Activated CD8-positive, alpha-beta T cell treated with anti-CD3 and anti-CD28 coated beads for 36 hours (primary cell): Measurements from ENCODE around the gene TAC3. TPM values are rescaled to one million over a fixed set of nuclear protein-coding genes. Genes with fewer than 3 reads are reported as not detected.
"Not testable (repeated sequence)": the region's sequence is repeated elsewhere in the genome, so short reads cannot be mapped to it uniquely, and the experiment has no call there.

ENCODE experiments used
- ATAC-seq: fragments of 200-7000 bp; cut with Tn5 transposase; one replicate; pipeline ENCODE4 v1.10.0; 2021; ENCODE audit warnings: mild to moderate bottlenecking, moderate library complexity
- CTCF ChIA-PET: fragments of 350-600 bp; sonication (Branson Sonifier 250); formaldehyde crosslinking; loops from one replicate; lab custom pipeline; 2021; ENCODE audit warnings: antibody characterized with exemption; lab: Charles Lee
- POLR2A ChIA-PET: fragments of 350-600 bp; sonication (Branson Sonifier 250); formaldehyde crosslinking; loops from one replicate; lab custom pipeline; 2021; ENCODE audit warnings: antibody characterized with exemption; lab: Charles Lee
- DNase-seq: peaks from one replicate; pipeline ENCODE4 v3.0.0-alpha.2; 2020
- H3K27ac Mint-ChIP-seq: one replicate; pipeline ENCODE4 v1.8.0; 2021; ENCODE audit warnings: mild to moderate bottlenecking, mixed read lengths
- H3K27me3 Mint-ChIP-seq: one replicate; pipeline ENCODE4 v1.8.0; 2021; ENCODE audit warnings: mixed read lengths
- H3K36me3 Mint-ChIP-seq: one replicate; pipeline ENCODE4 v1.8.0; 2021; ENCODE audit warnings: low read depth, mixed read lengths
- H3K4me1 Mint-ChIP-seq: one replicate; pipeline ENCODE4 v1.8.0; 2021; ENCODE audit warnings: low read depth, mixed read lengths
- H3K4me3 Mint-ChIP-seq: one replicate; pipeline ENCODE4 v1.8.0; 2021; ENCODE audit warnings: mild to moderate bottlenecking, moderate library complexity, mixed read lengths
- H3K9me3 Mint-ChIP-seq: one replicate; pipeline ENCODE4 v1.8.0; 2021; ENCODE audit warnings: mixed read lengths
- intact Hi-C: fragments of 100-400 bp; cut with micrococcal nuclease; formaldehyde crosslinking; loops from one replicate; pipeline ENCODE4 v1.10.0; 2022
- total RNA-seq, 2 experiments: library from RNA; stranded (reverse); gene quantifications; one replicate each; pipeline ENCODE4 v1.2.3, GENCODE V29; 2021

TAC3 gene
- total RNA-seq, 2 experiments from 2014 or later, result 0.34 to 0.54 TPM

DNA sequence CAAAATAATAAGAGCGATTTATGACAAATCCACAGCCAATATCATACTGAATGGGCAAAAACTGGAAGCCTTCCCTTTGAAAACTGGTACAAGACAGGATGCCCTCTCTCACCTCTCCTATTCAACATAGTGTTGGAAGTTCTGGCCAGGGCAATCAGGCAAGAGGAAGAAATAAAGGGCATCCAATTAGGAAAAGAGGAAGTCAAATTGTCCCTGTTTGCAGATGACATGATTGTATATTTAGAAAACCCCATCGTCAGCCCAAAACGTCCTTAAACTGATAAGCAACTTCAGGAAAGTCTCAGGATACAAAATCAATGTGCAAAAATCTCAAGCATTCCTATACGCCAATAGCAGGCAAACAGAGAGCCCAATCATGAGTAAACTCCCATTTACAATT, 54.1 kb downstream of the TAC3 start:
- H3K27me3 Mint-ChIP-seq, H3K9me3 Mint-ChIP-seq, H3K27ac Mint-ChIP-seq, CTCF ChIA-PET, H3K36me3 Mint-ChIP-seq, ATAC-seq, DNase-seq, H3K4me1 Mint-ChIP-seq, H3K4me3 Mint-ChIP-seq, intact Hi-C loops: not testable (repeated sequence)
- POLR2A ChIA-PET, result interaction anchor here (1.8 kb wide), 1 partner anchor 10 kb away, joined by 4 read pairs; no protein-coding TSS in a partner anchor

Other genes starting within 250 kb of the TAC3 start
- gene SDR9C7, start 82.1 kb downstream of the TAC3 start, total RNA-seq, result not detected
- gene RDH16, start 58.9 kb downstream of the TAC3 start, total RNA-seq, result under 1 TPM; 0.34 to 0.36 TPM
- gene ZBTB39, start 10.0 kb downstream of the TAC3 start, total RNA-seq, result 1 to 10 TPM; 5.1 to 5.5 TPM
- gene MYO1A, start 33.6 kb upstream of the TAC3 start, total RNA-seq, result 1 to 10 TPM; 2.1 to 2.6 TPM
- gene NEMP1, start 62.3 kb upstream of the TAC3 start, total RNA-seq, result 10 to 100 TPM; 76.1 to 80.6 TPM
- 10 to 100 TPM; 69.3 to 70.8 TPM for gene NAB2, start 72.6 kb upstream of the TAC3 start, total RNA-seq
- 100 to 1,000 TPM; 207 to 209 TPM for gene STAT6, start 94.8 kb upstream of the TAC3 start, total RNA-seq
- 1 to 10 TPM; 1.5 to 1.9 TPM for gene LRP1, start 112.0 kb upstream of the TAC3 start, total RNA-seq
- gene LRP1-AS, start 131.1 kb upstream of the TAC3 start, total RNA-seq, result not detected
- under 1 TPM; 0.41 to 0.45 TPM for gene NXPH4, start 200.3 kb upstream of the TAC3 start, total RNA-seq
- gene SHMT2, start 213.2 kb upstream of the TAC3 start, total RNA-seq, result 100 to 1,000 TPM; 480 to 529 TPM
- 1 to 10 TPM; 1.7 to 2.1 TPM for gene STAC3, start 234.7 kb upstream of the TAC3 start, total RNA-seq